HepG2 (cell line): ENCODE data around the gene EXOC3L2. TPM values are rescaled to one million over a fixed set of nuclear protein-coding genes. Genes with fewer than 3 reads are reported as not detected.

Experiments
- CC2D1A ChIP-seq: sonication (generic); formaldehyde crosslinking; IDR thresholded peaks from 2 replicates; pipeline ENCODE4 v1.8.1; 2023; ENCODE audit warnings: mild to moderate bottlenecking, missing genetic modification reagents
- HMGXB4 ChIP-seq, 2 experiments: sonication (generic) in 1 of 2; formaldehyde crosslinking in 1 of 2; IDR thresholded peaks; 2 replicates each; pipeline versions ENCODE4 v1.4.0 to v1.6.1; 2018 to 2020; ENCODE audit warnings: missing genetic modification reagents in 2 of 2, borderline replicate concordance in 1 of 2, low read depth in 1 of 2, mild to moderate bottlenecking in 1 of 2, missing biosample characterization in 1 of 2
- HNRNPLL ChIP-seq: fragments of 200-400 bp; formaldehyde crosslinking; IDR thresholded peaks from 2 replicates; pipeline ENCODE4 v1.6.1; 2017; ENCODE audit warnings: mild to moderate bottlenecking, low read depth, low read length; ENCODE audit not compliant: poor library complexity, severe bottlenecking
- SETDB1 ChIP-seq: sonication (generic); formaldehyde crosslinking; IDR thresholded peaks from 2 replicates; pipeline ENCODE4 v1.5.1; 2020; ENCODE audit warnings: missing genetic modification reagents, mild to moderate bottlenecking, borderline replicate concordance
- SPEN ChIP-seq: sonication (generic); formaldehyde crosslinking; IDR thresholded peaks from 2 replicates; pipeline ENCODE4 v1.5.1; 2020; ENCODE audit warnings: low read depth, mild to moderate bottlenecking, missing genetic modification reagents
- SRSF1 ChIP-seq: fragments of 200-400 bp; formaldehyde crosslinking; optimal IDR thresholded peaks from 2 replicates; pipeline ENCODE3; 2017; ENCODE audit warnings: mild to moderate bottlenecking, low read depth, low read length, moderate library complexity
- USF2 ChIP-seq, 2 experiments: sonication (generic) in 1 of 2; formaldehyde crosslinking in 1 of 2; IDR thresholded peaks; 2 replicates each; pipeline versions ENCODE4 v1.5.1 to v1.6.1; 2011 to 2020; ENCODE audit warnings: borderline replicate concordance in 1 of 2, low read depth in 1 of 2, low read length in 1 of 2, mild to moderate bottlenecking in 1 of 2, missing genetic modification reagents in 1 of 2, moderate library complexity in 1 of 2
- ZBTB7A ChIP-seq: sonication (generic); formaldehyde crosslinking; IDR thresholded peaks from 2 replicates; pipeline ENCODE4 v1.8.0; 2022; ENCODE audit warnings: mild to moderate bottlenecking, missing genetic modification reagents
- polyA plus RNA-seq, 8 experiments: library from polyadenylated mRNA; depleted of rRNA in 3 of 8; stranded (reverse) in 7 of 8; unstranded in 1 of 8; fragments of >200 nt; fragmentation: Illumina TruSeq in 4 of 8; extraction: Trizol in 4 of 8; gene quantifications; 2 replicates each; pipeline versions ENCODE4 v1.2.1 to v1.2.3, GENCODE V29; 2011 to 2016; ENCODE audit warnings: low read depth in 4 of 8, missing spikeins in 1 of 8, mixed read lengths in 1 of 8; ENCODE audit not compliant: insufficient read depth in 1 of 8
- total RNA-seq, 5 experiments: library from RNA; depleted of rRNA; stranded (reverse); fragments of >200 nt; fragmentation: Illumina TruSeq; extraction: Trizol; gene quantifications; 2 replicates each; pipeline ENCODE4 v1.2.3, GENCODE V29; 2016; ENCODE audit warnings: low read depth in 1 of 5
- TF ChIP-seq, protein P1 (sequence below), 2 experiments: sonication (generic) in 1 of 2; formaldehyde crosslinking in 1 of 2; IDR thresholded peaks; 2 replicates each; pipeline versions ENCODE4 v1.6.1 to v1.9.0; 2014 to 2022; ENCODE audit warnings: antibody characterized with exemption in 1 of 2, borderline replicate concordance in 1 of 2, inconsistent platforms in 1 of 2, low read depth in 1 of 2, missing genetic modification reagents in 1 of 2
- TF ChIP-seq, protein P2 (sequence below): sonication (generic); formaldehyde crosslinking; IDR thresholded peaks from 2 replicates; pipeline ENCODE4 v1.5.0; 2020; ENCODE audit warnings: mild to moderate bottlenecking, missing genetic modification reagents, moderate library complexity

EXOC3L2 gene
- total and polyA plus RNA-seq, 2 of the 13 experiments (the other 11 are each of a cell fraction or from before 2014, with no cell fraction given): 0.21 TPM; not detected in 1

DNA sequence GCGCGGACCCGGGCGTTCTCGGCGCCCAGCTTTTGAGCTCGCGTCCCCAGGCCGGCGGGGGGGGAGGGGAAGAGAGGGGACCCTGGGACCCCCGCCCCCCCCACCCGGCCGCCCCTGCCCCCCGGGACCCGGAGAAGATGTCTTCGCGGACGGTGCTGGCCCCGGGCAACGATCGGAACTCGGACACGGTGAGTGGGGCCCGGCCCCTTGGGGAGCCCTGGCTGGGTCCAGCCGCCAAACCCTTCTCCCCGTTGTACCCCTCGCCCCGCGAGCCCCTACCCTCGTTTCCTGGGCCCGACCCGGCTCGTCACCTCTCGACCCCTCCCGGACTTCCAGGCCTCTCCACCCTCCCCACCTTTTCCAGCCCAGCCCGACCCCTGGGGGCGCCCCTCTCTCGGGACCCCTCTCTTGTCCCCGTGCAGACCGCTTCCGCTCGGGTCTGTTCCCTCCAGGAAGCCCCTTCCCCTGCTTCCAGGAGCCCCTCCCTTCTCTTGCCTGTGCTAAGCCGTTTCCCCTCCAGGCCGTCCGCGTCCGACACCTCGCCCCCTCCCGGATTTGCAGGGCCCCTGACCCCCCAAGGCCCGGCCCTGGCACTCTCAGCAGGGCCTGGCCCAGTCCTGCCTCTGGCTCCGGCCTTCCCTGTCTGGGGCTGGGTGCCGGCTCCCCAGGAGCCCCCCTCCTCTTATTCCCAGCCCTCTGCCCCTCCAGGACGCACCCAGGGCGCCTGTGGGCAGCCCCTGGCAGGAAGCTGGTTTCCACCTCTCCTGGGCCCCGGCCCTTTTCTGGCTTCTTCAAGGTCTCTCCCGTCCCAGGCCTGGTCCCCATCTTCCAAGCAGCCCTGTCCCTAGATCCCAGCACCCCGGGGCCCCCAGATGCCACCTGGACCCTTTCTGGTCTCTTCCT is 6.5 kb upstream of the EXOC3L2 start (continued):
- peak in 1 of 2 experiments; percentile 59; a peak in 2 of 4 replicates for TF ChIP-seq HMGXB4 (CRISPR knock-in tag; IDR thresholded peaks at IDR 0.05; ENCODE audit: borderline replicate concordance in 1 of 2, low read depth in 1 of 2)
- no peak for TF ChIP-seq CC2D1A (CRISPR knock-in tag)
- 0 out of 2 replicates have a peak, but pooled peaks have one; percentile 43 for TF ChIP-seq ZBTB7A (CRISPR knock-in tag)
- TF ChIP-seq, protein P1, sequence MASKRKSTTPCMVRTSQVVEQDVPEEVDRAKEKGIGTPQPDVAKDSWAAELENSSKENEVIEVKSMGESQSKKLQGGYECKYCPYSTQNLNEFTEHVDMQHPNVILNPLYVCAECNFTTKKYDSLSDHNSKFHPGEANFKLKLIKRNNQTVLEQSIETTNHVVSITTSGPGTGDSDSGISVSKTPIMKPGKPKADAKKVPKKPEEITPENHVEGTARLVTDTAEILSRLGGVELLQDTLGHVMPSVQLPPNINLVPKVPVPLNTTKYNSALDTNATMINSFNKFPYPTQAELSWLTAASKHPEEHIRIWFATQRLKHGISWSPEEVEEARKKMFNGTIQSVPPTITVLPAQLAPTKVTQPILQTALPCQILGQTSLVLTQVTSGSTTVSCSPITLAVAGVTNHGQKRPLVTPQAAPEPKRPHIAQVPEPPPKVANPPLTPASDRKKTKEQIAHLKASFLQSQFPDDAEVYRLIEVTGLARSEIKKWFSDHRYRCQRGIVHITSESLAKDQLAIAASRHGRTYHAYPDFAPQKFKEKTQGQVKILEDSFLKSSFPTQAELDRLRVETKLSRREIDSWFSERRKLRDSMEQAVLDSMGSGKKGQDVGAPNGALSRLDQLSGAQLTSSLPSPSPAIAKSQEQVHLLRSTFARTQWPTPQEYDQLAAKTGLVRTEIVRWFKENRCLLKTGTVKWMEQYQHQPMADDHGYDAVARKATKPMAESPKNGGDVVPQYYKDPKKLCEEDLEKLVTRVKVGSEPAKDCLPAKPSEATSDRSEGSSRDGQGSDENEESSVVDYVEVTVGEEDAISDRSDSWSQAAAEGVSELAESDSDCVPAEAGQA (IDR thresholded peaks at IDR 0.05; ENCODE audit: low read depth): no peak
- TF ChIP-seq, protein P1 (CRISPR knock-in tag; IDR thresholded peaks at IDR 0.05; ENCODE audit: borderline replicate concordance): no peak
- TF ChIP-seq SETDB1 (CRISPR knock-in tag): no peak
- peak; percentile 56; the same call in 1 of the 2 replicates for TF ChIP-seq SPEN (CRISPR knock-in tag)
- TF ChIP-seq SRSF1: peak; percentile 52
- peak; percentile 31 for TF ChIP-seq HNRNPLL
- no peak for TF ChIP-seq USF2 (IDR thresholded peaks at IDR 0.05; ENCODE audit: low read depth, low read length)
- no peak for TF ChIP-seq USF2 (CRISPR knock-in tag; IDR thresholded peaks at IDR 0.05; ENCODE audit: borderline replicate concordance)
- TF ChIP-seq, protein P2, sequence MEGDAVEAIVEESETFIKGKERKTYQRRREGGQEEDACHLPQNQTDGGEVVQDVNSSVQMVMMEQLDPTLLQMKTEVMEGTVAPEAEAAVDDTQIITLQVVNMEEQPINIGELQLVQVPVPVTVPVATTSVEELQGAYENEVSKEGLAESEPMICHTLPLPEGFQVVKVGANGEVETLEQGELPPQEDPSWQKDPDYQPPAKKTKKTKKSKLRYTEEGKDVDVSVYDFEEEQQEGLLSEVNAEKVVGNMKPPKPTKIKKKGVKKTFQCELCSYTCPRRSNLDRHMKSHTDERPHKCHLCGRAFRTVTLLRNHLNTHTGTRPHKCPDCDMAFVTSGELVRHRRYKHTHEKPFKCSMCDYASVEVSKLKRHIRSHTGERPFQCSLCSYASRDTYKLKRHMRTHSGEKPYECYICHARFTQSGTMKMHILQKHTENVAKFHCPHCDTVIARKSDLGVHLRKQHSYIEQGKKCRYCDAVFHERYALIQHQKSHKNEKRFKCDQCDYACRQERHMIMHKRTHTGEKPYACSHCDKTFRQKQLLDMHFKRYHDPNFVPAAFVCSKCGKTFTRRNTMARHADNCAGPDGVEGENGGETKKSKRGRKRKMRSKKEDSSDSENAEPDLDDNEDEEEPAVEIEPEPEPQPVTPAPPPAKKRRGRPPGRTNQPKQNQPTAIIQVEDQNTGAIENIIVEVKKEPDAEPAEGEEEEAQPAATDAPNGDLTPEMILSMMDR (CRISPR knock-in tag): 0 out of 2 replicates have a peak, but pooled peaks have one; percentile 24
